Stomach (tissue), 9 donors: ENCODE data around the gene THSD4. TPM values are rescaled to one million over a fixed set of nuclear protein-coding genes. Genes with fewer than 3 reads are reported as not detected.

ENCODE experiments used
- DNase-seq, 2 donors: peaks; one replicate each; pipeline versions ENCODE4 v3.0.0 to v3.0.0-alpha.2; 2013 to 2019
- H3K27ac ChIP-seq, 5 donors: fragments of 200-600 bp in 4 of 5; sonication (generic) in 4 of 5; one replicate each; pipeline ENCODE4 v1.5.1; 2013 to 2019; ENCODE audit warnings: mild to moderate bottlenecking in 1 of 5, moderate library complexity in 1 of 5
- H3K27me3 ChIP-seq, 3 donors: fragments of 200-600 bp; sonication (generic); one replicate each; pipeline ENCODE4 v1.5.1; 2017 to 2019; ENCODE audit warnings: mixed run types in 1 of 3
- H3K36me3 ChIP-seq, 4 donors: fragments of 200-600 bp; sonication (generic); 1 replicate in 3 of 4; 2 replicates in 1 of 4; pipeline ENCODE4 v1.5.1; 2016 to 2019
- H3K4me1 ChIP-seq, 4 donors: fragments of 200-600 bp; sonication (generic); one replicate each; pipeline ENCODE4 v1.5.1; 2016 to 2019
- H3K4me3 ChIP-seq, 4 donors: fragments of 200-600 bp; sonication (generic) in 3 of 4; one replicate each; pipeline ENCODE4 v1.5.1; 2016 to 2019; ENCODE audit warnings: mild to moderate bottlenecking in 1 of 4
- H3K9me3 ChIP-seq, 4 donors: fragments of 200-600 bp; sonication (generic); one replicate each; pipeline ENCODE4 v1.5.1; 2016 to 2019
- CTCF ChIP-seq, 7 experiments: fragments of 450-650 bp in 4 of 7; fragments of 200-600 bp in 3 of 7; sonication (generic) in 3 of 7; IDR thresholded peaks; one replicate each; pipeline ENCODE4 v1.5.1; 2016 to 2019; ENCODE audit warnings: antibody characterized with exemption in 7 of 7, control low read depth in 2 of 7, mild to moderate bottlenecking in 1 of 7
- EP300 ChIP-seq: sonication (generic); formaldehyde crosslinking; IDR thresholded peaks from one replicate; pipeline ENCODE4 v1.6.1; 2017; ENCODE audit warnings: antibody characterized with exemption
- POLR2A ChIP-seq, 4 donors: fragments of 450-650 bp; IDR thresholded peaks; one replicate each; pipeline ENCODE4 v1.6.1; 2016; ENCODE audit warnings: antibody characterized with exemption in 4 of 4, control low read depth in 2 of 4, mild to moderate bottlenecking in 1 of 4, moderate library complexity in 1 of 4
- POLR2AphosphoS5 ChIP-seq, 3 donors: sonication (generic); formaldehyde crosslinking; IDR thresholded peaks; one replicate each; pipeline ENCODE4 v1.6.1; 2016; ENCODE audit warnings: antibody characterized with exemption in 3 of 3
- WGBS, 5 donors: extraction: QIAGEN DNeasy Blood & Tissue Kit in 3 of 5; methylation state at CpG; one replicate each; pipeline versions ENCODE4 v1.1.5 to v1.1.7; 2013 to 2018; 5-methylcytosine and 5-hydroxymethylcytosine counted together
- intact Hi-C: fragments of 100-400 bp; cut with DNase I; formaldehyde crosslinking; loops from one replicate; pipeline ENCODE4 v1.15.1; 2023; ENCODE audit warnings: low total_unique reads
- polyA plus RNA-seq, 3 donors: library from polyadenylated mRNA; stranded (reverse); fragments of 200-250 nt; gene quantifications; one replicate each; pipeline ENCODE4 v1.2.3, GENCODE V29; 2013
- total RNA-seq, 5 donors: library from RNA; depleted of rRNA; stranded (reverse); fragments of >200 nt; gene quantifications; one replicate each; pipeline versions ENCODE4 v1.1.0 to v1.2.3, GENCODE V29; 2014 to 2016
- donor health status: healthy with polysubstance abuse.
- donor health status: Bipolar disorder and iron deficiency.
- donor health status: healthy.

THSD4 gene
- total and polyA plus RNA-seq, 8 donors = 1.8 to 79.4 (median 22.0) TPM

- no peaks in the 10 kb centered on the region for H3K27me3 ChIP-seq
- H3K9me3 ChIP-seq = no peaks in the 10 kb centered on the region
- no peaks in the 10 kb centered on the region for H3K4me1 ChIP-seq
- WGBS, 5 donors = 90 to 99% (median 93%) methylated on average over 6 of the region's 6 CpGs
- intact Hi-C loops = no loop called here
- no peak for DNase-seq
- no peak for TF ChIP-seq POLR2A (IDR thresholded peaks at IDR 0.05)
- no peak for TF ChIP-seq CTCF (IDR thresholded peaks at IDR 0.05)
- TF ChIP-seq POLR2AphosphoS5 (IDR thresholded peaks at IDR 0.05) = no peak
- no peak for TF ChIP-seq EP300
- no peak overlapping the region for H3K4me3 ChIP-seq
- peaks cover 0 to 5% (median 0%) of the 10 kb centered on the region in 4 donors for H3K36me3 ChIP-seq
- H3K27ac ChIP-seq = no peak overlapping the region
Observed at GRCh38 chr15:71242292-71242691, 127.0 kb downstream of the THSD4 start.

- H3K4me1 ChIP-seq = no peaks in the 10 kb centered on the region
- peaks cover 0 to 5% (median 0%) of the 10 kb centered on the region in 4 donors for H3K36me3 ChIP-seq
- WGBS, 5 donors = 81 to 99% (median 95%) methylated on average over 2 of the region's 2 CpGs
- TF ChIP-seq POLR2AphosphoS5 (IDR thresholded peaks at IDR 0.05) = no peak
- TF ChIP-seq CTCF (IDR thresholded peaks at IDR 0.05) = no peak
- TF ChIP-seq POLR2A (IDR thresholded peaks at IDR 0.05) = no peak
- TF ChIP-seq EP300 = no peak
- no peaks in the 10 kb centered on the region for H3K9me3 ChIP-seq
- H3K4me3 ChIP-seq = no peak overlapping the region
- no peak overlapping the region for H3K27ac ChIP-seq
- no peaks in the 10 kb centered on the region for H3K27me3 ChIP-seq
- no peak for DNase-seq
- intact Hi-C loops = no loop called here
Observed at GRCh38 chr15:71244250-71244649, 129.0 kb downstream of the THSD4 start.

- intact Hi-C loops = no loop called here
- H3K9me3 ChIP-seq = no peaks in the 10 kb centered on the region
- no peaks in the 10 kb centered on the region for H3K4me1 ChIP-seq
- TF ChIP-seq EP300 = no peak
- TF ChIP-seq CTCF (IDR thresholded peaks at IDR 0.05) = no peak
- TF ChIP-seq POLR2A (IDR thresholded peaks at IDR 0.05) = no peak
- TF ChIP-seq POLR2AphosphoS5 (IDR thresholded peaks at IDR 0.05) = no peak
- DNase-seq = no peak
- H3K36me3 ChIP-seq = peaks cover 0 to 5% (median 0%) of the 10 kb centered on the region in 4 donors
- no peak overlapping the region for H3K4me3 ChIP-seq
- no peaks in the 10 kb centered on the region for H3K27me3 ChIP-seq
- no peak overlapping the region for H3K27ac ChIP-seq
- WGBS, 5 donors = 78 to 88% (median 81%) methylated on average over 2 of the region's 2 CpGs
Observed at GRCh38 chr15:71245588-71245987, 130.3 kb downstream of the THSD4 start.

GRCh38 chr15:71248386-71248785 is 133.1 kb downstream of the THSD4 start:
- Histone ChIP-seq H3K36me3 (no peaks in the 10 kb centered on the region), H3K4me1 (peaks cover 0 to 4% (median 2%) of the 10 kb centered on the region in 4 donors), H3K4me3 (no peak overlapping the region), H3K9me3 (no peaks in the 10 kb centered on the region), H3K27ac (no peak overlapping the region), H3K27me3 (no peaks in the 10 kb centered on the region)
- 74 to 91% (median 84%) methylated on average over 3 of the region's 3 CpGs for WGBS, 5 donors
- peak in 1 of 2 donors; percentile 70 for DNase-seq
- TF ChIP-seq POLR2AphosphoS5 (IDR thresholded peaks at IDR 0.05) (no peak), CTCF (IDR thresholded peaks at IDR 0.05) (no peak)
- intact Hi-C loops = no loop called here
